Fibroblast of pulmonary artery (primary cell): ENCODE measurements around the gene SELENBP1.

Experiments
- DNase-seq: peaks from one replicate; pipeline ENCODE4 v3.0.0-alpha.2; 2010; ENCODE audit warnings: low read depth
- H3K4me3 ChIP-seq: replicated peaks from 2 replicates; pipeline ENCODE4 v1.5.1; 2011; ENCODE audit warnings: low read depth, mild to moderate bottlenecking, control low read depth, low read length, moderate library complexity
- CTCF ChIP-seq: IDR thresholded peaks from 2 replicates; pipeline ENCODE4 v1.5.1; 2011; ENCODE audit warnings: mild to moderate bottlenecking, control low read depth, low read length, inconsistent platforms; ENCODE audit errors: missing control alignments

Gene SELENBP1

GRCh38 chr1:151368393-151369301, 3.9 kb downstream of the SELENBP1 start:
- DNase-seq = no peak
- no peak overlapping the region for H3K4me3 ChIP-seq
- no peak for TF ChIP-seq CTCF

- peak; percentile 40 for DNase-seq
- no peak for TF ChIP-seq CTCF
- no peak overlapping the region for H3K4me3 ChIP-seq
Observed at GRCh38 chr1:151367658-151368392, 4.7 kb downstream of the SELENBP1 start.

DNA sequence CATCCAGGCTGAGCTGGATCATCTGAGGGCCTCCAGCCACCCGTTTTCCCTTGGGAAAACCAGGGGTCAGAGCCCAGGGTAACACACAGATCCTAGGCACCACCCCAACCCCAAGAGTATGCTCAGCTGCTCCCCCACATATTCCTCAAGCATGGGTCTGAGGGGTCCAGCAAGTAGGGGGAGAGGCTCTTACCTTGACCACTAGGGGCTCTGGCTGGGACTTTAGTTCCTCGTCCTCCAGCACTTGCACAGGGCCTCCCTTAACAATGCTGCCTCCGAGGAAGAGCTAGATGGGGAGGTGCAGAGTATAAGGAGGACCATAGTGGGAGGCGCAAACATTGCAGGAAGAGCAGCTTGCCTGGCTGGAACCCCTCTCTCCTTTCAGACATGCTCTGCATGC, 7.5 kb downstream of the SELENBP1 start:
- no peak for TF ChIP-seq CTCF
- H3K4me3 ChIP-seq = no peak overlapping the region

GRCh38 chr1:151362308-151363155, 10.0 kb downstream of the SELENBP1 start:
- no peak for TF ChIP-seq CTCF
- DNase-seq = no peak
- no peak overlapping the region for H3K4me3 ChIP-seq

More for the DNA sequence above, 7.5 kb downstream of the SELENBP1 start:
- no peak for DNase-seq

DNA sequence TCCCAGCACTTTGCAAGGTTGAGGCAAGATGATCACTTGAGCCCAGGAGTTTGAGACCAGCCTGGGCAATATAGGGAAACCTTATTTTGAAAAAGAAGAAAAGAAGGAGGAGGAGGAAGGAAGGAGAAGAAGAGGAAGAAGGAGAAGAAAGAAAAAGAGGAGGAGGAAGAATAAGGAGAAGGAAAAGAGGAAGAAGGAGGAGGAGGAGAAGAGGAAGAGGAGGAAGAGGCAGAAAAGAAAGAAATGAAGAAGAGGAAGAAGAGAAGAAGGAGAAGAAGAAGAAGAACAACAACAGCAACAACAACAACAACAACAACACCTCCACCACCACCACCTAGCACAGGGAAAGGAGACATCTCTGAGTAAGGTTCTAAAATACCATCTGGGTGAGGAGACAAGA, 10.6 kb downstream of the SELENBP1 start:
- no peak for DNase-seq
- no peak for TF ChIP-seq CTCF
- H3K4me3 ChIP-seq = no peak overlapping the region

GRCh38 chr1:151356696-151357095, 15.8 kb downstream of the SELENBP1 start:
- no peak for DNase-seq
- no peak for TF ChIP-seq CTCF
- H3K4me3 ChIP-seq = no peak overlapping the region
